Cardiac muscle cell (in vitro differentiated cells and primary cell): Measurements from ENCODE around the gene SYTL1. TPM values are rescaled to one million over a fixed set of nuclear protein-coding genes. Genes with fewer than 3 reads are reported as not detected.

Experiments used
- DNase-seq, 2 donors: peaks; one replicate each; pipeline versions ENCODE4 v3.0.0 to v3.0.0-alpha.2; 2010 to 2017; ENCODE audit warnings: low read depth in 1 of 2, low spot score in 1 of 2
- H3K27ac ChIP-seq: fragments of 200-600 bp; sonication (generic); 2 replicates; pipeline ENCODE4 v1.5.1; 2016
- H3K27me3 ChIP-seq: fragments of 200-600 bp; sonication (generic); 2 replicates; pipeline ENCODE4 v1.6.0; 2016; ENCODE audit warnings: control low read depth
- H3K36me3 ChIP-seq: fragments of 200-600 bp; sonication (generic); 2 replicates; pipeline ENCODE4 v1.5.1; 2016; ENCODE audit warnings: control low read depth
- H3K4me1 ChIP-seq: fragments of 200-600 bp; sonication (generic); 2 replicates; pipeline ENCODE4 v1.8.1; 2017; ENCODE audit warnings: low read depth, mild to moderate bottlenecking, mixed run types
- H3K4me3 ChIP-seq: fragments of 200-600 bp; sonication (generic); 2 replicates; pipeline ENCODE4 v1.5.1; 2016; ENCODE audit warnings: mild to moderate bottlenecking
- H3K9me3 ChIP-seq: fragments of 200-600 bp; sonication (generic); 2 replicates; pipeline ENCODE4 v1.5.1; 2017; ENCODE audit warnings: low read depth, mild to moderate bottlenecking, control low read depth
- polyA plus RNA-seq: library from polyadenylated mRNA; unstranded; fragments of >200 nt; fragmentation: Nextera tagmentation; extraction: Ambion mirVana; gene quantifications from 2 replicates; pipeline ENCODE4 v1.2.1, GENCODE V29; 2016
- total RNA-seq: library from RNA; depleted of rRNA; stranded (reverse); fragments of >200 nt; gene quantifications from 2 replicates; pipeline ENCODE4 v1.2.3, GENCODE V29; 2016
- TF ChIP-seq, protein P1 (sequence below): IDR thresholded peaks from 2 replicates; pipeline ENCODE4 v1.5.1; 2012; ENCODE audit warnings: low read depth, mild to moderate bottlenecking, low read length

The SYTL1 gene
- total and polyA plus RNA-seq, 2 experiments from 2014 or later, result 14.7 to 44.1 TPM

GRCh38 chr1:27349784-27350662 is 8.2 kb downstream of the SYTL1 start:
- Histone ChIP-seq H3K4me1 (peaks cover 5% of the 10 kb centered on the region), H3K4me3 (peak overlapping the region; percentile 47), H3K9me3 (no peaks in the 10 kb centered on the region), H3K27ac (peak overlapping the region; percentile 24), H3K36me3 (no peaks in the 10 kb centered on the region), H3K27me3 (no peaks in the 10 kb centered on the region)
- TF ChIP-seq, protein P1, sequence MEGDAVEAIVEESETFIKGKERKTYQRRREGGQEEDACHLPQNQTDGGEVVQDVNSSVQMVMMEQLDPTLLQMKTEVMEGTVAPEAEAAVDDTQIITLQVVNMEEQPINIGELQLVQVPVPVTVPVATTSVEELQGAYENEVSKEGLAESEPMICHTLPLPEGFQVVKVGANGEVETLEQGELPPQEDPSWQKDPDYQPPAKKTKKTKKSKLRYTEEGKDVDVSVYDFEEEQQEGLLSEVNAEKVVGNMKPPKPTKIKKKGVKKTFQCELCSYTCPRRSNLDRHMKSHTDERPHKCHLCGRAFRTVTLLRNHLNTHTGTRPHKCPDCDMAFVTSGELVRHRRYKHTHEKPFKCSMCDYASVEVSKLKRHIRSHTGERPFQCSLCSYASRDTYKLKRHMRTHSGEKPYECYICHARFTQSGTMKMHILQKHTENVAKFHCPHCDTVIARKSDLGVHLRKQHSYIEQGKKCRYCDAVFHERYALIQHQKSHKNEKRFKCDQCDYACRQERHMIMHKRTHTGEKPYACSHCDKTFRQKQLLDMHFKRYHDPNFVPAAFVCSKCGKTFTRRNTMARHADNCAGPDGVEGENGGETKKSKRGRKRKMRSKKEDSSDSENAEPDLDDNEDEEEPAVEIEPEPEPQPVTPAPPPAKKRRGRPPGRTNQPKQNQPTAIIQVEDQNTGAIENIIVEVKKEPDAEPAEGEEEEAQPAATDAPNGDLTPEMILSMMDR, result no peak
- DNase-seq, result peak; percentile 83 to 89

- Histone ChIP-seq H3K27ac (peak overlapping the region; percentile 53), H3K9me3 (no peaks in the 10 kb centered on the region), H3K4me3 (peak overlapping the region; percentile 47), H3K27me3 (no peaks in the 10 kb centered on the region), H3K36me3 (no peaks in the 10 kb centered on the region), H3K4me1 (peaks cover 5% of the 10 kb centered on the region)
- TF ChIP-seq, protein P1, result peak; percentile 23
- DNase-seq, result peak; percentile 60 to 98
Observed at GRCh38 chr1:27350663-27351540, 9.1 kb downstream of the SYTL1 start.

DNA sequence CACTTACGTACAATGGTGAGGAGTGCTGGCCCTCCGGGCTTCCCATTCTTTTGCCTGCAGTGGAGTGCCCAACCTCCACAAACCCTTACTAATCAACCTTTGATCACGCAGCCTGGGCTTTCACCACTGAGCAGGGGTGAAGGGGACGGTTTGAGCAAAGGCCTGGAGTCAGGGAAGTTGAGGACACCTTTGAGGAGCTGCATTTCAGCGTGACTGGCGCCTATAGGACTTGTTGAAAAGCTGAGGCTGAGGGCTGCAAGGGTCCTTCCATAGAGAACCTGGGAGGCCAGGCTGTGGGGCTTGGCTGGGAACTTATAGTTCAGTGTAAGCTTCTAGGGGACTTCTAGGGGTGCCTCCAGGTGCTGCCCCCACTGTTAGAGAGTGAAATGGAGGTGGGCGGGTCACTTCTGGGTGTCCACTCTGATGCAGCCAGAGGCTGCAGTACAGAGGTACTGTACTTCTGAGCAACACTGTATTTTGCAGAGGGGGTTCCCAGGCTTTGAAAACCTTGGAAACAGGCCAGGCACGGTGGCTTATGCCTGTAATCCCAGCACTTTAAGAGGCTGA is 9.8 kb downstream of the SYTL1 start:
- peak overlapping the region; percentile 47 for H3K4me3 ChIP-seq
- H3K9me3 ChIP-seq, result no peaks in the 10 kb centered on the region
- H3K4me1 ChIP-seq, result peaks cover 5% of the 10 kb centered on the region
- H3K27ac ChIP-seq, result peak overlapping the region; percentile 53
- no peaks in the 10 kb centered on the region for H3K27me3 ChIP-seq
- TF ChIP-seq, protein P1, result no peak
- DNase-seq, result no peak
- H3K36me3 ChIP-seq, result no peaks in the 10 kb centered on the region

GRCh38 chr1:27353166-27353565 is 11.3 kb downstream of the SYTL1 start:
- Histone ChIP-seq H3K9me3 (no peaks in the 10 kb centered on the region), H3K27ac (no peak overlapping the region), H3K4me1 (peaks cover 8% of the 10 kb centered on the region), H3K4me3 (no peak overlapping the region), H3K36me3 (no peaks in the 10 kb centered on the region), H3K27me3 (peaks cover under 1% of the 10 kb centered on the region)
- TF ChIP-seq, protein P1, result no peak
- DNase-seq, result no peak

GRCh38 chr1:27353629-27354028 is 11.8 kb downstream of the SYTL1 start:
- TF ChIP-seq, protein P1, result no peak
- Histone ChIP-seq H3K36me3 (no peaks in the 10 kb centered on the region), H3K27me3 (peaks cover 5% of the 10 kb centered on the region), H3K9me3 (no peaks in the 10 kb centered on the region), H3K4me3 (no peak overlapping the region), H3K4me1 (peaks cover 8% of the 10 kb centered on the region), H3K27ac (no peak overlapping the region)
- DNase-seq, result no peak
